Measurements from ENCODE around the gene FBN3.

DNA sequence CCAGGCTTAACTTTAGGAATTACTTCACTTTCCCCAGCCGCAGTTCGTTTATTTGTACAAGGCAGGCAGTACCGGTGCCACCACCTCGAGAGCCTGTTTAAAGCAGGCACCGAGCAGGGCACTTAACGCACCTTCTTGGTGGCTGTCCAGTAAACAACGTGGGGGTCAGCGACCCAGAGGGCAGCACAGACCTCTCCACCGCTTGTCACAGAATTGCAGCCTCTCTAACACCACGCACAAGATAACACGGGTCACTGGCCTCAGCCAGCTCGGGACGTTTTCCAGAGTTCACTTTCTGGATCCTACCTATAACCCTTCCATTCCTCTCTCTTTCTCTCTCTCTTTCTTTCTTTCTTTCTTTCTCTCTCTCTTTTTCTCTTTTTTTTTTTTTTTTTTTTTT lies 127.1 kb downstream of the FBN3 start:
- TF ChIP-seq POLR2A (IDR thresholded peaks at IDR 0.05): no peak
- TF ChIP-seq CTCF (IDR thresholded peaks at IDR 0.05): no peak
- no peak for TF ChIP-seq EP300 (IDR thresholded peaks at IDR 0.05)
- TF ChIP-seq POLR2AphosphoS5 (IDR thresholded peaks at IDR 0.05): no peak
